ENCODE data around the gene ITGB1BP1. TPM values are rescaled to one million over a fixed set of nuclear protein-coding genes. Genes with fewer than 3 reads are reported as not detected.

ITGB1BP1 gene
- total and polyA plus RNA-seq, 10 of the 15 experiments (the other 5 are each of a cell fraction or from before 2014, with no cell fraction given): 50.2 to 273 (median 97.2) TPM

DNA sequence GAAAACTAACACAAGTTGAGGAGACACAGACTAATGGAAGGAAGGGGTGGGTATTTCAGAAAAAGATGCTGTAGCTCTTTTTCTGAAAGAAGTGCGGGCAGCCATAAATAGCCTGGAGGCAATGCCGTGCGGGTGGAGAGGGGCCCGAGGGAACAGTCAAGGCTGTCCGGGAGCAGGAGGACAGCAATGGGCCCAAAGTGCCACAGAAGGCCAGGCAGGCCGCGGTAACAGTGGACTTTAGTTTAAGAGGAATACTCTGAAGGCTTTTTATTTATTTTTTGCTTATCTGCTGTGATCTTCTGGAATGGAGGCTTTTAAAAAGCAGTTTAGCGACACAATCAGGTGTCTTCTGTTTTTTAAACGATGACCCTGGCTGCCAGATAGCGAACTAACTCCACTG is 2.8 kb downstream of the ITGB1BP1 start (continued):
- TF ChIP-seq, protein P1, sequence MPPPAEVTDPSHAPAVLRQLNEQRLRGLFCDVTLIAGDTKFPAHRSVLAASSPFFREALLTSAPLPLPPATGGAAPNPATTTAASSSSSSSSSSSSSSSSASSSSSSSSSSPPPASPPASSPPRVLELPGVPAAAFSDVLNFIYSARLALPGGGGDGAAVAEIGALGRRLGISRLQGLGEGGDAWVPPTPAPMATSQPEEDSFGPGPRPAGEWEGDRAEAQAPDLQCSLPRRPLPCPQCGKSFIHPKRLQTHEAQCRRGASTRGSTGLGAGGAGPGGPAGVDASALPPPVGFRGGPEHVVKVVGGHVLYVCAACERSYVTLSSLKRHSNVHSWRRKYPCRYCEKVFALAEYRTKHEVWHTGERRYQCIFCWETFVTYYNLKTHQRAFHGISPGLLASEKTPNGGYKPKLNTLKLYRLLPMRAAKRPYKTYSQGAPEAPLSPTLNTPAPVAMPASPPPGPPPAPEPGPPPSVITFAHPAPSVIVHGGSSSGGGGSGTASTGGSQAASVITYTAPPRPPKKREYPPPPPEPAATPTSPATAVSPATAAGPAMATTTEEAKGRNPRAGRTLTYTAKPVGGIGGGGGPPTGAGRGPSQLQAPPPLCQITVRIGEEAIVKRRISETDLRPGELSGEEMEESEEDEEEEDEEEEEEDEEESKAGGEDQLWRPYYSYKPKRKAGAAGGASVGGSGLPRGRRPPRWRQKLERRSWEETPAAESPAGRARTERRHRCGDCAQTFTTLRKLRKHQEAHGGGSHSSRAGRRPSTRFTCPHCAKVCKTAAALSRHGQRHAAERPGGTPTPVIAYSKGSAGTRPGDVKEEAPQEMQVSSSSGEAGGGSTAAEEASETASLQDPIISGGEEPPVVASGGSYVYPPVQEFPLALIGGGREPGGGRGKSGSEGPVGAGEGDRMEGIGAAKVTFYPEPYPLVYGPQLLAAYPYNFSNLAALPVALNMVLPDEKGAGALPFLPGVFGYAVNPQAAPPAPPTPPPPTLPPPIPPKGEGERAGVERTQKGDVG (CRISPR knock-in tag; IDR thresholded peaks at IDR 0.05): no peak
- TF ChIP-seq RCOR1 (conservative IDR thresholded peaks at IDR 0.05; ENCODE audit: low read depth, low read length): no peak
- TF ChIP-seq RUNX3 (IDR thresholded peaks at IDR 0.05; ENCODE audit: low read length): no peak

DNA sequence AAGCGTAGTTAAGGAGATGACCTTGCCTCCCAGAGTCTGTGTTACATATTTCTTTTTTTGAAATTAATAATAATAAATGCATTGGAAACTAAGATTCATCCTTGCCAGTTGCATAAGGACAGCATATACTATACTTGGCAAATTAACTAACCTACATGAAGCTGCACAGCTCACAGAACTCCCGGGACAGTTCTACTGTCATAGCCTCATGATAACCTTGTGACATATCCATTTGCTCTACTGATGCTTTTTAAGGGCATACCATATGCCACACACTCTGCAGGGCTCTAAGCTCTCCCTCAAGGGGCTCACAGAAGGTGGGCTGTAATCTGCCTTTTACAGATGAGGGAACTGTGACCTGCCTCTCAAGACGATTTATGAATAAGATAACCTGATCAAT is 3.8 kb downstream of the ITGB1BP1 start:
- BruUV-seq (replicated peaks): no TSS peak
- Histone ChIP-seq H3K9me3 (replicated peaks; ENCODE audit: control insufficient read depth, insufficient read depth, low read length) (no peaks in the 10 kb centered on the region), H3K4me2 (ENCODE audit: control insufficient read depth, insufficient read depth) (peak overlapping the region; percentile 65), H4K20me1 (ENCODE audit: control insufficient read depth, insufficient read depth) (no peaks in the 10 kb centered on the region), H3K9ac (ENCODE audit: control insufficient read depth, insufficient read depth, low read length) (peak overlapping the region; percentile 23; the same call in 1 of the 2 replicates), H3K27me3 (replicated peaks in 1 of 2; ENCODE audit: control insufficient read depth in 2 of 2, insufficient read depth in 2 of 2, low read length in 1 of 2) (no peaks in the 10 kb centered on the region), H3K4me1 (ENCODE audit: control insufficient read depth, insufficient read depth, low read length) (peaks cover 15% of the 10 kb centered on the region), H2AFZ (ENCODE audit: control insufficient read depth, low read depth, low read length) (no peak overlapping the region), H3K4me3 (no peak overlapping the region), H3K27ac (ENCODE audit: control insufficient read depth, insufficient read depth) (no peak overlapping the region; the same call in 1 of the 2 replicates), H3K36me3 (ENCODE audit: control insufficient read depth in 2 of 2, insufficient read depth in 2 of 2, low read length in 1 of 2) (no peaks in the 10 kb centered on the region), H3K79me2 (ENCODE audit: control insufficient read depth, insufficient read depth, low read length) (peaks cover 48% of the 10 kb centered on the region)
- WGBS (ENCODE audit: insufficient coverage, insufficient replicate concordance, low lambda C conversion rate, missing lambda C conversion rate): 93% methylated on average over 3 of the region's 3 CpGs
- ChIA-PET RAD21 (ENCODE audit: unreplicated experiment) (no interaction called here), POLR2A (interaction anchor here (0.6 kb wide), 1 partner anchor 33 kb away, joined by 3 read pairs; no protein-coding TSS in a partner anchor), CTCF (interaction anchor here (1.7 kb wide), 1 partner anchor 44 kb away, joined by 3 read pairs; no protein-coding TSS in a partner anchor), SMC1A (ENCODE audit: uncharacterized antibody, unreplicated experiment) (interaction anchor here (0.6 kb wide), 1 partner anchor 15 kb away, joined by 3 read pairs; no protein-coding TSS in a partner anchor)
- in situ Hi-C loops (cut with MboI): no loop called here
- TF ChIP-seq RB1 (IDR thresholded peaks at IDR 0.05; ENCODE audit: borderline replicate concordance): no peak
- no peak for TF ChIP-seq POLR2A (IDR thresholded peaks at IDR 0.05; ENCODE audit: low read depth, low read length)
- no peak for TF ChIP-seq BHLHE40 (IDR thresholded peaks at IDR 0.05; ENCODE audit: borderline replicate concordance in 1 of 2, low read depth in 2 of 2, low read length in 1 of 2)
- no peak for TF ChIP-seq SREBF2 (IDR thresholded peaks at IDR 0.05; ENCODE audit: low read length)
- TF ChIP-seq BMI1 (IDR thresholded peaks at IDR 0.05; ENCODE audit: borderline replicate concordance): no peak
- TF ChIP-seq SP1 (IDR thresholded peaks at IDR 0.05; ENCODE audit: low read depth, low read length): no peak
- no peak for TF ChIP-seq RAD21 (IDR thresholded peaks at IDR 0.05; ENCODE audit: insufficient read depth, low read depth, low read length)
- no peak for TF ChIP-seq MEF2A (IDR thresholded peaks at IDR 0.05; ENCODE audit: insufficient read depth, low read depth, low read length)
- no peak for TF ChIP-seq RELA (IDR thresholded peaks at IDR 0.05; ENCODE audit: borderline replicate concordance, partially characterized antibody)
- no peak for TF ChIP-seq FOXK2 (IDR thresholded peaks at IDR 0.05)
- no peak for TF ChIP-seq YBX1 (IDR thresholded peaks at IDR 0.05)
- no peak for TF ChIP-seq TAF1 (IDR thresholded peaks at IDR 0.05; ENCODE audit: borderline replicate concordance, low read depth, low read length)
- TF ChIP-seq TARDBP (IDR thresholded peaks at IDR 0.05; ENCODE audit: borderline replicate concordance): no peak
- TF ChIP-seq TCF12 (IDR thresholded peaks at IDR 0.05; ENCODE audit: low read depth, low read length): no peak
- no peak for TF ChIP-seq NR2C2 (IDR thresholded peaks at IDR 0.05; ENCODE audit: borderline replicate concordance, control insufficient read depth, insufficient read length, low read depth)
- no peak for TF ChIP-seq BACH1 (IDR thresholded peaks at IDR 0.05; ENCODE audit: borderline replicate concordance)
- TF ChIP-seq, protein P2, sequence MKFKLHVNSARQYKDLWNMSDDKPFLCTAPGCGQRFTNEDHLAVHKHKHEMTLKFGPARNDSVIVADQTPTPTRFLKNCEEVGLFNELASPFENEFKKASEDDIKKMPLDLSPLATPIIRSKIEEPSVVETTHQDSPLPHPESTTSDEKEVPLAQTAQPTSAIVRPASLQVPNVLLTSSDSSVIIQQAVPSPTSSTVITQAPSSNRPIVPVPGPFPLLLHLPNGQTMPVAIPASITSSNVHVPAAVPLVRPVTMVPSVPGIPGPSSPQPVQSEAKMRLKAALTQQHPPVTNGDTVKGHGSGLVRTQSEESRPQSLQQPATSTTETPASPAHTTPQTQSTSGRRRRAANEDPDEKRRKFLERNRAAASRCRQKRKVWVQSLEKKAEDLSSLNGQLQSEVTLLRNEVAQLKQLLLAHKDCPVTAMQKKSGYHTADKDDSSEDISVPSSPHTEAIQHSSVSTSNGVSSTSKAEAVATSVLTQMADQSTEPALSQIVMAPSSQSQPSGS (IDR thresholded peaks at IDR 0.05; ENCODE audit: low read length): no peak
- TF ChIP-seq HCFC1 (IDR thresholded peaks at IDR 0.05; ENCODE audit: low read length): no peak
- intact Hi-C loops (cut with micrococcal nuclease; ENCODE audit: unreplicated experiment): no loop called here
- FAIRE-seq (no peak), ATAC-seq (no peak), DNase-seq (ENCODE audit: low read depth, low spot score) (no peak)

Measured in GM12878 (cell line).